Right kidney (tissue), 1 donor: ENCODE data around the gene FCSK.

Experiments used
- DNase-seq: peaks from one replicate; pipeline ENCODE4 v3.0.0-alpha.2; 2016

FCSK gene

DNA sequence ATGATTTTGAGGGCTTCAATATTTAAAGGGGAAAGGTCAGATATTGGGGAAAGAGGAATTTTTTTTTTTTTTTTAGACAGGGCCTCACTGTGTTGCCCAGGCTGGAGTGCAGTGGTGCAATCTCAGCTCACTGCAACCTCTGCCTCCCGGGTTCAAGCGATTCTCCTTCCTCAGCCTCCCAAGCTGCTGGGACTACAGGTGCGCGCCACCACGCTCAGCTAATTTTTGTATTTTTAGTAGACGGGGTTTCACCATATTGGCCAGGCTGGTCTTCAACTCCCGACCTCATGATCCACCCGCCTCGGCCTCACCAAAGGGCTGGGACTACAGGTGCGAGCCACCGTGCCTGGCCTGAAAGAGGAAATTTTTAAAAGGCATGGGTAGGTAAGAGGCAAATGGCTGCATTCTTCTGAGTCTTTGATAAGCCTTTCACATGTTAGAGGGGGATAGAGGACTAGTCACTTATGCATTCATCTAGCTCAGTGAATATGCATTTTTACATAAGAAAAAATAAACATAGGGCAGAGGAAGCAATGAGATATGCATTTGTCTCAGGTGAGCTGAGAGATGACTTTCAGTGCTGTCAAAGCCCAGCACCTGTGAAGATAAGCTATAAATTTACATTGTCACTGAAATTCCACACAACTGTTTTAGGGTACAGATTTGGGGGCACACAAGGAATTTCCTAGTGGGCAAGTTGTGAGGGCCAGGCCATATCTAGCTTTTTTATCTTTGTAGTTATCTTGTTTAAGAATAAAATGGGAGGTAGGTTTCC, 1.1 kb upstream of the FCSK start:
- DNase-seq, result no peak

DNA sequence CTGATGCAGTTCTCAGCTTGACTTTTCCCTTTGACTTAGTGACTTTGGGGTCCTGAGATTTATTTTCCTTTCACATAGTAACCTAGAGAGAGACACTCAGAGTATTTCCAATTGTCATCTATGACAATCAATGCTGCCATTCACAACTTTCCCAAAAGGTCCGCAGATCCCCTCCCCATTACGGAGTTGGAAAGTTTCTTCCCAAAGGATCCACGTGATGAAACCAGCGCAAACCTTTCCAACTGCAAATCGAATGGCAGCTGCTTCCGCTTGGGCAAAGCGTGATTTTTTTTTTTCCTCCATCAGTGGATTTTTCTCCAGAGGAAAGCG, 538 bp upstream of the FCSK start:
- DNase-seq, result no peak

DNA sequence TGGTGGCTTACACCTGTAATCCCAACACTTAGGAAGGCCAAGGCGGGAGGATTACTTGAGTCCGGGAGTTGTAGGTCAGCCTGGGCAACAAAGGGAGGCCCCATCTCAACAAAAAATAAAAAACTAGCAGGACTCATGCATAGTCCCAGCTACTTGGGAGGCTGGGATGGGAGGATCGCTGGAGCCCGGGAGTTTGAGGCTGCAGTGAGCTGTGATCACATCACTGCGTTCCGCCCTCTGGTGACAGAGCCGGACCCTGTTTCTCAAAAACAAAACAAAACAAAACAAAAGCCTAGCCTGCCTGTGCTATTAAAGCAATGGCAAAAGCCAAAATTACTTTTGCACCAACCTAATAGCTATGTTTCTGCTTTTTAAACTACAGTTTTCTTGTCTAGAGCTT, 1.5 kb downstream of the FCSK start:
- no peak for DNase-seq

DNA sequence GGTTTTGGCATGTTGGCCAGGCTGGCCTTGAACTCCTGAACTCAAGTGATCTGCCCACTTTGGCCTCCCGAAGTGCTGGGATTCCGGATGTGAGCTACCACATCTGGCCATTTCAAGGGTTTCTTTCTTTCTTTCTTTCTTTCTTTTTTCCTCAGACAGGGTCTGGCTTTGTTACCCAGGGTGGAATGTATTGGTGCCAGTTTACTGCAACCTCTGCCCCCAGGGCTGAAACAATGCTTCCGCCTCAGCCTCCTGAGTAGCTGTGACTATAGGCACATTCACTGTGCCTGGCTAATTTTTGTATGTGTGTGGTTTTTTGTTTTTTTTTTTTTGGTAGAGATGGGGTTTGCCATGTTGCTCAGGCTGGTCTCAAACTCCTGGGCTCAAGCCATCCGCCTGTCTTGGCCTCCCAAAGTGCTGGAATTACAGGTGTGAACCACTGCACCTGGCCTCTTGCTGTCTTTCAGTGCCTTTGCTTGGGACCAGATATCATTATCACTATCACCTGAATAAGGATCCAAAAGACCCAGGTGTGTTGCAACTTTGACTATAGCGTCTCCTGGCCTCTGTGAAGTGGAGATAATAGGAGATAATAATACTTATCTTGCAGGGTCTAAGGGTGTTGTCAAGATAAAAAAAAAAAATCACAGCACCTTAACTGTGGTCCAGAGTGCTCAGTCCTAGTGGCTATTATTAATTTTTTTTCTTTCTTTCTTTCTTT, 3.2 kb downstream of the FCSK start:
- DNase-seq, result no peak

DNA sequence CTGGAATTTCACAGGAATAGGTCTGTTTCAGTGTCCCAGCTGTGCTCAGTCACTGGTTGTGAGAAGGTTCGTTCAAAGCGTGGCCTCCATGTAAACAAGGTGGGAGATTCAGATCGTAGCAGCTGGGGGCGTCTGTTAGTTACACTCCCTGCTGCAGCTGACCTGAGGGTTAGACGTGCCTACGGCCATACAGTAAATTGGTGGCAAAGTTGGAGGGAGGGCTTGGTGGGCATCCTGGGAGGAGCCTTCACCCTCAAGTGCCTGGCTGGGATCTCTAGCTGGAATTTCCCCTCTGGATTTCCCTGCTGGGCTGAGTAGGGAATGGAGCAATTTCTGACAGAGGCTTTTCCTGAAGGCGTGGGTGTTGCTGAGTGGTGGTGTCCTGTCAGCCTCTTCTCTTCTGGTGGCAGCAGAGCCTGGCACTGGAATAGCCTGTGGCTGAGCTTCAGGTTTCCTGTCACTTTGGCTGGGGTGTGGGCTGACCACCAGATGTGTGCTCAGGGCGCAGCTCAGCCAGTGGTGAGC, 6.4 kb downstream of the FCSK start:
- DNase-seq, result peak; percentile 34

- no peak for DNase-seq
These were observed 8.8 kb downstream of the FCSK start for GRCh38 chr16:70463235-70463634.

DNA sequence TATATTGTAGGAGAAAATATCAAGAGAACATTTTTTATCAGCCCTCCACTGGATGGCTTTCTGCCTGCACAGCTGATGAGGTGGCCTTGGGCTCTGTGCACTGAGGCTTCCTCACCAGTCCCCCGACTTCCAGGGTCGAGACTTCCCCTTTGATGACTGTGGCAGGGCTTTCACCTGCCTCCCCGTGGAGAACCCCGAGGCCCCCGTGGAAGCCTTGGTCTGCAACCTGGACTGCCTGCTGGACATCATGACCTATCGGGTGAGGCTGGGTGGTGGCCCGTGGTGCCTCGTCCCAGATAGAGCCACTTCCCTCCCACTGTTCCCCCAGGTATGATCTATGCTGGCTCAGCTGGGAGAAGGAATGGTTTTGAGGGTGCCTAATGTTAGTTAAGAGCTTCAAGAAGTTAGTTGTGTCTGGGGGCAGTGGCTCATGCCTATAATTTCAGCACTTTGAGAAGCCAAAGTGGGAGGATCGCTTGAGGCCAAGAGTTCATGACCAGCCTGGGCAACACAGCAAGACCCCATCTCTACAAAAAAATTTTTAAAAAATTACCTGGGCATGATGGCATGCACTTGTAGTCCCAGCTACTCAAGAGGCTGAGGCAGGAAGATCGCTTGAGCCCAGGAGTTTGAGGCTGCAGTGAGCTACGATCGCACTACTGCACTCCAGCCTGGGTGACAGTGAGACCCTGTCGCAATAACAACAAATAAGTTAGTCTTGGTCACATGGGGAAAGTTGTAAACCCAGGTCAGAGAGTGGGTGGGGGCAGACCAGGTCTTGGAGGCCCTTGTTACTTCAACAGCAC, 11.8 kb downstream of the FCSK start:
- DNase-seq, result no peak

GRCh38 chr16:70466805-70467076, 12.3 kb downstream of the FCSK start:
- no peak for DNase-seq

DNA sequence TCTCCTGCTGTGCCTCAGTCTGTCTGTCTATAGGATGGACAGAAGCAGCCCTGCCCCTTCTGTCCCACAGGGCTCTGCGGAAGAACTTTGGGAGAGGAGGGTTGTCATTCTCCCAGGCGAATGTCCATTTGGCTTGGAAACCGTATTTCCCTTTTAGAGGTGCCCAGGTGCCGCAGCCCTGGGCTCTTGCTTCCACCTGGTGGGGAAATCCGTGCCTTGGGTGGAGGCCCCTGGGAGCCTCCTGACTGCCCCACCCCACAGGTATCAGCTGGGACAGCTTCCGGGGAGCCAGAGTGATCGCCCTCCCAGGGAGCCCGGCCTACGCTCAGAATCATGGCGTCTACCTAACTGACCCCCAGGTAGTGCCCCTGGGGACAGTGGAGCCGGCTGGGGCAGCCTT, 12.7 kb downstream of the FCSK start:
- DNase-seq, result no peak

DNA sequence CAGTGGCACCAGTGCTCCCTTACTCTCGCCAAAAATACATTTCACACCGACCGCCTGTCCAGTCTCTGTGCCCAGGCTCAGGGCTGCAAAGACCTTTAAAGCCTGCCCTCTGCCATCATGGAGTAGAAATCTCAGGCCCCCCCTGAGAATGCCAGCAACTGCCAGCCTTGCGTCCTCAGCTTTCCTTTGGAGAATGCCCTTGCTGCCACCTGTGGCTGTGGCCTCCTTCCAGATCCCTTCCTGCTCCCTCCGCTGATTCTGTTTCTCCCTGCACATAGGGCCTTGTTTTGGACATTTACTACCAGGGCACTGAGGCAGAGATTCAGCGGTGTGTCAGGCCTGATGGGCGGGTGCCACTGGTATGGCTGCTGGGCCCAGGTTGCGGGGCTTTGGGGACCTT, 13.2 kb downstream of the FCSK start:
- DNase-seq, result no peak

DNA sequence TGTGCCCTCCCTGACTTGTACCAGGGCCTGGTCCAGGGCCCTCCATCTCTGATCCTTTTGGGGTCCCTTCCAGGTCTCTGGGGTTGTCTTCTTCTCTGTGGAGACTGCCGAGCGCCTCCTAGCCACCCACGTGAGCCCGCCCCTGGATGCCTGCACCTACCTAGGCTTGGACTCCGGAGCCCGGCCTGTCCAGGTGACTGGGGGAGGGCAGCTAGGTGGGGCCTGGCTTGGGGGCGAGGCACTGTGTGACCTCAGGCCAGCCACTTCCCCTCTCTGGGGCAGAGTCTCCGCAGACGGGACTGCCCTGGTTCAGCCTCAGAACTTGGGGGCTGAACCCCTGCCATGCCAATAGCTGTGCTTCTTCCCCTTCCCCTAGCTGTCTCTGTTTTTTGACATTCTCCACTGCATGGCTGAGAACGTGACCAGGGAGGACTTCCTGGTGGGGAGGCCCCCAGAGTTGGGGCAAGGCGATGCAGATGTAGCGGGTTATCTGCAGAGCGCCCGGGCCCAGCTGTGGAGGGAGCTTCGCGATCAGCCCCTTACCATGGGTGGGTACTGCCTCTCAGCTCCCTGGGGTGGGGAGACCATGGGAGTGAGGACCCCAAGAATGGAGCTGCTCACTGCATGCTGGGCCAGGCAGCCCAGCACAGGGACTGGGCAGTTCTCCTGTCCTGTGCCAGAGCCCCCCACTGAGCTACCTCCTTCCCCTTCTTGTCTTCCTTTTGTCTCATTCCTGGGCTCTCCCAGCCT, 14.6 kb downstream of the FCSK start:
- no peak for DNase-seq

- DNase-seq, result no peak
These were observed 15.9 kb downstream of the FCSK start for GRCh38 chr16:70470141-70470926.

- DNase-seq, result no peak
These were observed 16.5 kb downstream of the FCSK start for GRCh38 chr16:70470927-70471341.

DNA sequence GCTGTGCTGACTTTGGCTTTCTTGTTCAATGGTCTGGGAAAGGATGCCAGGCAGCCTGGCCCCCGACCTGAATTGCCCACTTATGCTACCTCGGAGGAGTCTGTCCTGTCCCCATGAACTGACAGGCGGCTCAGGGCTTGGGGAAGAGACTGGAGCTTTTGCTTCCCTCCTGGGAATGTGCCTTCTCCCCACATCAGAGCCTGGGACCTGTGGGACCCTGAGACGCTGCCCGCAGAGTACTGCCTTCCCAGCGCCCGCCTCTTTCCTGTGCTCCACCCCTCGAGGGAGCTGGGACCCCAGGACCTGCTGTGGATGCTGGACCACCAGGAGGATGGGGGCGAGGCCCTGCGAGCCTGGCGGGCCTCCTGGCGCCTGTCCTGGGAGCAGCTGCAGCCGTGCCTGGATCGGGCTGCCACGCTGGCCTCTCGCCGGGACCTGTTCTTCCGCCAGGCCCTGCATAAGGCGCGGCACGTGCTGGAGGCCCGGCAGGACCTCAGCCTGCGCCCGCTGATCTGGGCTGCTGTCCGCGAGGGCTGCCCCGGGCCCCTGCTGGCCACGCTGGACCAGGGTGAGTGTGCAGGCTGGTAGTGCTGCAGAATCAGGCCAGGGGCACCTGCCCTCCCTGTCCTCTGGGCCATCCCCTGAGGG, 18.5 kb downstream of the FCSK start:
- DNase-seq, result no peak

DNA sequence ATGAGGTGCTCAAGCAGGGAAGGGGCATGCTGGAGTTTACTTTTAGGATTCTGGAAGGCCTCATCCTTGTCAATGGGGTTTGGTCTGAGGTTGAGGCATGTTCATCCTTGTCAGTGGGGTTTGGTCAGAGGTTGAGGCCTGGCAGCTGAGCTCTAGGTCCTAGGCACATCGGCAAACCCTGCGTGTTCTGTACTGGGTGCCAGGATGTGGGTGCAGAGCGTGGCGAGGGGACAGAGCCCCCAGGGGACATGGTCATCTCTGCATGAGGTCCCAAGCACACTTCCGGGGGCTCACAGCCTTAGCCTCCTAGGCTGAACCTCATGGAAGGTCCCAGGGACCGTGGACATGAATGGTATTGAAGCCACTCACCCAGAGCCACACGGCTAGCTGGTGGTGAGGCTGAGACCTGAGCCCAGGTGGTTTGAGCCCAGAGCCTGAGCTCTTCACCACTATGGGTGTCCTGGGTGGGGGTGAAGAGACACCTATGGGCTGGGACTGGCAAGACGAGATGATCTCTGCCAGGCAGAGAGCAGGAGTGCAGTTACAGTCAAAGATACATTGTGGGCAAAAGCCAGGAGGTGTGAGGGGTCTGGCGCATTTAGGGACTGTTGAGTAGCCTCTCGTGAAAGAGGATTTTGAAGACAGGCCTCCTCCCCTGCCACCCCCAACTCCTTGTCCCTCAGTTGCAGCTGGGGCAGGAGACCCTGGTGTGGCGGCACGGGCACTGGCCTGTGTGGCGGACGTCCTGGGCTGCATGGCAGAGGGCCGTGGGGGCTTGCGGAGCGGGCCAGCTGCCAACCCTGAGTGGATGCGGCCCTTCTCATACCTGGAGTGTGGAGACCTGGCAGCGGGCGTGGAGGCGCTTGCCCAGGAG, 19.3 kb downstream of the FCSK start:
- no peak for DNase-seq

GRCh38 chr16:70474320-70475053, 20.1 kb downstream of the FCSK start:
- no peak for DNase-seq

DNA sequence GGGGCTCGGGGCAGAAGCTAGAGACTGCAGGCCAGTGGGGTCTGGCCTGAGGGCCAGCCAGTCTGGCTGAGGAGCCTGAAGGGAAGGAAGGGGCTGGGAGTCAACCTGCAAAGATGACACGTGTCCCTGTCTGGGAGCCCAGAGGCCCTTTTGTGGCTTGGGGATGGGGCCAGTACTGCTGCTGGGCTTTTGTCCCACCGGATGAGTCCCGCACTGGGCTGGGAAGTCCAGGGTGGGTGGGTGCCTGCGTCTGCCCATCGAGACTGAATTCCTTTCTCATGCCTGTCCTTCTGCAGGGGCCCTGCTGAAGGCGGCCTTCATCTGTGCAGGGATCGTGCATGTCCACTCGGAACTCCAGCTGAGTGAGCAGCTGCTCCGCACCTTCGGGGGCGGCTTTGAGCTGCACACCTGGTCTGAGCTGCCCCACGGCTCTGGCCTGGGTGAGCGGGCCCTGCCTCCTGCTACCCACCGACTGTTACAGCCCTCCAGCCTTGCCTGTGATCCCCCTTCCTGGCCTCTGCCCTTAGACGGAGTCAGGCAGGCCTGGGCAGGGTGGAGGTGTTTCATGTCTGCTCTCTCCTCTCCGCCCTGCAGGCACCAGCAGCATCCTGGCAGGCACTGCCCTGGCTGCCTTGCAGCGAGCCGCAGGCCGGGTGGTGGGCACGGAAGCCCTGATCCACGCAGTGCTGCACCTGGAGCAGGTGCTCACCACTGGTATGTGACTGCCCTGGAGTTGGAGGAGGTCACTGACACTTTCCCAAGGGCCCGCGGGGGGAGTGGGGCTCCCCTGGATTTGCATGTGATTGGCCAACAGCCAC, 20.9 kb downstream of the FCSK start:
- DNase-seq, result no peak

GRCh38 chr16:70476272-70477020, 22.1 kb downstream of the FCSK start:
- DNase-seq, result no peak
